T-helper 2 cell treated with Interferon-gamma antibody and Interleukin-4, amounts not matched to agents 100 ng/mL and 5 ng/mL, for 36 hours (primary cell): Measurements from ENCODE around the gene C16orf92. TPM values are rescaled to one million over a fixed set of nuclear protein-coding genes. Genes with fewer than 3 reads are reported as not detected.

ENCODE experiments used
- intact Hi-C: fragments of 100-400 bp; cut with micrococcal nuclease; formaldehyde crosslinking; loops from one replicate; pipeline ENCODE4 v1.15.1; 2023
- total RNA-seq: library from RNA; stranded (reverse); gene quantifications from 2 replicates; pipeline ENCODE4 v1.2.3, GENCODE V29; 2022

C16orf92 gene
- total RNA-seq, 1 donor from 2014 or later: not detected

GRCh38 chr16:30054451-30054850, 31.5 kb downstream of the C16orf92 start:
- intact Hi-C loops: loop anchor here (2.0 kb wide), 1 partner anchor 14 kb away; no protein-coding TSS in a partner anchor

DNA sequence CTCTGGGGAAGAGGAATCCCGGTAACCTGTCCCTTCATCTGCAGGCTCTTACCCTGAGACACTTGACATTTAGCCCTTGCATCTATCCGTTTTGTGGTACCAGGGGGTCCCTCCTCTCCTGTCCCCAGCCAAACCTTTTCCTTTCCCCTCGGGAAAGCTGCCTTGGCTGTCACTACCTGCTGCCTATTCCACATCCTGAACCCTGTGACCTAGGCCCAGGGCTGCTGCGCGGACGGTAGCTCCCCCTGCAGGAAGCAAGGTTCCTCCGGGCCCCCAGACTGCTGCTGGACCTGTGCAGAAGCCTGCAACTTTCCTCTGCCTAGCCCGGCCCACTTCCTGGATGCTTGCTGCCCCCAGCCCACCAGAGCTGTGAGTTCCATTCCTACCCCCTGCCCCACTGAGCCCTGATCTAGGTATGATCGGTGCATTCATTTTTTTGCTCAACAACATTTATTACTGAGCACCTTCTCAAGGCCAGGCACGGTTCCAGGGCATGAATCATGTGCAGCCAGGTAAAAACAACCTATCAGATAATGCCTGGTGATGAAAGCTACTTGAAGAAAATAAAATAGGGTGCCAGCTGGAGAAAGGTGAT, 32.1 kb downstream of the C16orf92 start:
- intact Hi-C loops: loop anchor here (1.0 to 2.0 kb wide), 2 partner anchors 9 to 14 kb away; no protein-coding TSS in a partner anchor

DNA sequence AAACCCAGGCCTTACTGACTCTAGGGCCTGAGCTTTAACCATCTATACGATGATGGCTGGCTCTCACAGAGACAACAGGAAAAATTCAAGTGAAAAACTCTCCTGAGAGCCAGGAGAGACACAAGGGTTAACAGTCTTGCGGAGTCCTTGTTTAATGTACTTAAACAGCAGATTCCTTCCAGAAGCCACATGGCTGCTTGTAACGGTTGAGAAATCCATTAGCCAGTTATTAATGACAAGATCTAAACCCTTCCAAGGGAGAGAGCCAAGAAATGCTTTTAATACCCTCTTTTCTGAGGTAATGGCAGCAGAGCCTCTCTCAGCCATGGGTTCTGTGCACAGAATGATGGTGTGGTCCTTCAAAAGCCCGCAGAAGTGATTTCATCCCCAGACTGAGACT, 37.3 kb downstream of the C16orf92 start:
- intact Hi-C loops: loop anchor here (10.0 kb wide), 1 partner anchor 344 kb away; the partner anchor contains the start of gene ZNF771

DNA sequence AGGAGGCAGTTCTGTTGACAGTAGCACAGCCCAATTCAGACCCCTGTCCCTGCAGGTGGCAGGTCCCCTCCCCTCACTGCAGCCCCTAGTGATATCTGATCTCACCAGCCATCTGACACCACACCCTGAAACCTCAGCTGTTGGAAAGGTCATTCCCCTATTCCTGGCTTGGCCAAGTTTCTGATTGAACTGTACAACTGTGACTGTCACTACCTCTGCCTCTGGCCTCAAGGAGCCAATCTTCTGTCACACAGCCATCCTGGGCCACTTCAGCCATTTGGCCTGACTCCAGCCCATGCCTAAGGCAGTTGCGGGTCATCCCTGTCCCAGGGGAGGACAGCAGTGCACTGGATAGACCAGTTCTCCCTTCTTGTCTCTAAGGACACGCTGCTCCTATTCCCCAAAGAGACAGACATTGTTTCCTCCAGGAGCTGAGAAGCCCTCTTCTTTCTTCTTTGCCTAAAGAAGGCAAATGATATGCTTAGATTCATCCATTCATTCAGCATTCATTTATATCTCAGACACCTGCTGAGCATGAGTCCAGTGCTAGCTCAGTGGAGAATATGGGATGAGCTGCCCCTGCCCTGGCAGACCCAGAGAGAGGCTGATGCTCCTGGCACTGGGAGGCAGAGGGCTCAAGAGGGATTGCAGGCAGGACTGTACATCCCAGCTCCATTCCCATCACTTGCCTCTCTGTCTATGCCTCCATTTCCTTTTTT, 38.0 kb downstream of the C16orf92 start:
- intact Hi-C loops: loop anchor here (10.0 kb wide), 1 partner anchor 344 kb away; the partner anchor contains the start of gene ZNF771

DNA sequence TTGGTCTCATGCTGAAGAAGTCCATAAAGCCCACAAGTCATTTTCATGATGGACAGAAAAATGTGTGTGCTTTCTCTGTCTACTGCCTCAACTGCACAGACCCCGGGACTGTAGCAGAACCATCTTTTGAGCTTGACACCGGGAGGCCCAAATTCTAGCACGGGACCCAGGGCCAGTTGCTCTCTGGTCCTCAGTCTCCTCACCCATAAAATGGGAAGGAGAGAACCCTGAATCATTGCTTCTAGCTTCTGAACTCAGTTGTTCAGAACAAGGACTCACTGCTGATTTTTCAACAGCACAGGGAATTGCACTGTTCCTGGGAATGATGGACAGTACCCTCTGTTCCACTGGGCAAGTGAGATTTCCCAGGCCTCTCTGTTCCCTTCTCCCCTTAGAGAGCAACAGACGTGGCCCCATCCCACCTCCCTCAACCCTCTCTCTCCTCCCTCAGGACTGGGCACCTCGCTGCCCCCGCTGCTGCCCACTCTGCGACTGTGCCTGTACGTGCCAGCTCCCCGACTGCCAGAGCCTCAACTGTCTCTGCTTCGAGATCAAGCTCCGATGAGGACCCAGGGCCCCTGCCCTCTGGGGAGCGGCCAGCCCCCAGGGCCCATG, 40.4 kb downstream of the C16orf92 start:
- intact Hi-C loops: loop anchor here (10.0 kb wide), 1 partner anchor 341 kb away; the partner anchor contains the start of gene ZNF771

GRCh38 chr16:30063893-30064728, 41.1 kb downstream of the C16orf92 start:
- intact Hi-C loops: loop anchor here (1.0 to 10.0 kb wide), 6 partner anchors 9 to 594 kb away; partner anchors contain the start of genes FBRS, MAPK3, TBC1D10B and ZNF771

GRCh38 chr16:30064729-30065101, 41.7 kb downstream of the C16orf92 start:
- intact Hi-C loops: loop anchor here (1.0 to 10.0 kb wide), 10 partner anchors 9 to 594 kb away; partner anchors contain the start of genes FBRS, MAPK3, PPP4C and TBC1D10B

- intact Hi-C loops: loop anchor here (1.0 to 10.0 kb wide), 8 partner anchors 10 to 502 kb away; partner anchors contain the start of genes MAPK3, PPP4C, TBC1D10B and YPEL3
Measured at GRCh38 chr16:30065102-30065942, 42.3 kb downstream of the C16orf92 start, which contains the start of gene ALDOA. Gene ALDOA, plus strand, starts transcription at chr16:30065760. Its CDS starts 1,138 bp downstream, at chr16:30066898.

GRCh38 chr16:30065943-30066760, 43.2 kb downstream of the C16orf92 start:
- intact Hi-C loops: loop anchor here (1.0 to 10.0 kb wide), 8 partner anchors 9 to 501 kb away; partner anchors contain the start of genes MAPK3, PPP4C, TBC1D10B and YPEL3

- intact Hi-C loops: loop anchor here (5.0 to 10.0 kb wide), 2 partner anchors 338 to 500 kb away; partner anchors contain the start of gene ZNF771
Measured at GRCh38 chr16:30066761-30067583, 44.0 kb downstream of the C16orf92 start.

DNA sequence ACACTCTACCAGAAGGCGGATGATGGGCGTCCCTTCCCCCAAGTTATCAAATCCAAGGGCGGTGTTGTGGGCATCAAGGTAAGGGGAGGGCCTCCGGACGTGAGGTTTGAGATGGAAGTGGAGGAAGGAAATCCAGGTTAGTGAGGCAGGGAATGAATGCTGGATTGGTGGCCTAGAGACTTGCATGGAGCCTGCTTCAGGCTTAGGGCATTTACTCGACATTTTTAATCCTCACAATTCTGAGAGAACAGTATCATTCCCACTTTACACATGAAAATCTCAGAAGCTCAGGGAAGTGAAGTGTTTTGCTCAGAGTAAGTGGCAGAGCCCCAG, 44.6 kb downstream of the C16orf92 start:
- intact Hi-C loops: loop anchor here (5.0 to 10.0 kb wide), 2 partner anchors 337 to 500 kb away; partner anchors contain the start of gene ZNF771

- intact Hi-C loops: loop anchor here (2.0 to 10.0 kb wide), 3 partner anchors 14 to 499 kb away; partner anchors contain the start of gene ZNF771
Measured at GRCh38 chr16:30068333-30068732, 45.3 kb downstream of the C16orf92 start.

DNA sequence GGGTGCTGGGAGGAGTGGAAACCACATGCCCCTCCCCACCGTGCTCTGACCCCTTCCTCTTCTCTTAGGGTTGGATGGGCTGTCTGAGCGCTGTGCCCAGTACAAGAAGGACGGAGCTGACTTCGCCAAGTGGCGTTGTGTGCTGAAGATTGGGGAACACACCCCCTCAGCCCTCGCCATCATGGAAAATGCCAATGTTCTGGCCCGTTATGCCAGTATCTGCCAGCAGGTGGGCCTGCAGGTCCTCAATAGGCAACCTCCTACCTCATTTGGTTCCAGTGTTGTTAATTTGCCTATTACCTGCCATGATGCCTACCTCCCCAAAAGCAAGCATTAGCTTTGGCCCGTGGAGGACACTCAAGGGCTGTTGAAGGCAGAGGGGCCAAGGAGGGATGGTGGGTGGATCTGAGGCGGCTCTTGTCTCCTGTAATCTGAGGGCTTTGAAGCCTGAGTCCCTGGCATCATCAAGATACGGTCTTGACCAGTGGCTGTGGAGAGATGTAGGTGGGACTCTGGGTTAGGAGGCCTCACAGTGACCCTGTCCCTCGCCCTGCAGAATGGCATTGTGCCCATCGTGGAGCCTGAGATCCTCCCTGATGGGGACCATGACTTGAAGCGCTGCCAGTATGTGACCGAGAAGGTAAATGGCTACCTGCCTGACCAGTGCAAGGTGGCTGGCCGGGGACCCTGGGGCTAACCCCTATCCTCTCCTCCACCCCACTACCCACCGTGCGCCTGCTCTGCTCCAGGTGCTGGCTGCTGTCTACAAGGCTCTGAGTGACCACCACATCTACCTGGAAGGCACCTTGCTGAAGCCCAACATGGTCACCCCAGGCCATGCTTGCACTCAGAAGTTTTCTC, 46.0 kb downstream of the C16orf92 start:
- intact Hi-C loops: loop anchor here (2.0 to 10.0 kb wide), 3 partner anchors 14 to 498 kb away; partner anchors contain the start of gene ZNF771

DNA sequence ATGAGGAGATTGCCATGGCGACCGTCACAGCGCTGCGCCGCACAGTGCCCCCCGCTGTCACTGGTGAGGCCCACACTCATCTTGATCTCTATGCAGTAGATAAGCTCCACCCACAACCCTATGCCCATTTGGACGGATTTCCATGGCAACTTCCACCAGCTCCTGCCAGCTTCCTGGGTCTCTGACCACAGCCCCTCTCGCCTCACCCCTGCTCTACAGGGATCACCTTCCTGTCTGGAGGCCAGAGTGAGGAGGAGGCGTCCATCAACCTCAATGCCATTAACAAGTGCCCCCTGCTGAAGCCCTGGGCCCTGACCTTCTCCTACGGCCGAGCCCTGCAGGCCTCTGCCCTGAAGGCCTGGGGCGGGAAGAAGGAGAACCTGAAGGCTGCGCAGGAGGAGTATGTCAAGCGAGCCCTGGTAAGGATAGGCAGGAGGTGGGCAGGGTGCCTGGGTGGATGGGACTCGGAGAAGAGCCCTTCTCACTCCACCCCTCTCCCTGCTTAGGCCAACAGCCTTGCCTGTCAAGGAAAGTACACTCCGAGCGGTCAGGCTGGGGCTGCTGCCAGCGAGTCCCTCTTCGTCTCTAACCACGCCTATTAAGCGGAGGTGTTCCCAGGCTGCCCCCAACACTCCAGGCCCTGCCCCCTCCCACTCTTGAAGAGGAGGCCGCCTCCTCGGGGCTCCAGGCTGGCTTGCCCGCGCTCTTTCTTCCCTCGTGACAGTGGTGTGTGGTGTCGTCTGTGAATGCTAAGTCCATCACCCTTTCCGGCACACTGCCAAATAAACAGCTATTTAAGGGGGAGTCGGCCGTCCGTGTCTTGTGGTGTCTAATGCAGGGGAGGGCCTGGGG, 46.8 kb downstream of the C16orf92 start:
- intact Hi-C loops: loop anchor here (2.0 to 10.0 kb wide), 3 partner anchors 15 to 497 kb away; partner anchors contain the start of gene ZNF771

DNA sequence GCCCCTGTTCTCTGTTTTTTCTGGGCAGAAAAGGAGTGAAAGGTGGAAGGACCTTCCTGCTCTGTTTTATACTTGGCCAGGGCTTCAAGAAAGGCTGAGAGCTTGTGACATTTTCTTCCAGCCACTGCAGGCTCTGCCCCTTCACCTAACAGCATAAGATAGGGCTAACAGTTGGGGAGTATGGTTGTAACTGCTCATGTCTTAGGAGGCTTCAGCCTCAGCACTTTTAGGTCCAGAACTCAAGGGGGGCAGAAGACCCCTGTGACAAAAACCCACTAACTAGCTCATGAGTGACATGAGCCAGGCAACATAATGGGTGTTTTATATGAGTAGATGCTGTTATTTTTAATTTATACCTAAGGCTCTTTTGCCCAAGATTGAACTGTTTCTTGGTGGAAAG, 47.5 kb downstream of the C16orf92 start:
- intact Hi-C loops: no loop called here
